ENCODE data around the gene TMBIM4.

TMBIM4 gene

GRCh38 chr12:66090157-66090556, 79.6 kb downstream of the TMBIM4 start:
- no peak for DNase-seq (ENCODE audit: low spot score)

GRCh38 chr12:66087365-66087943, 82.3 kb downstream of the TMBIM4 start:
- peak; percentile 33 for DNase-seq (ENCODE audit: low spot score)

GRCh38 chr12:66085998-66086397, 83.8 kb downstream of the TMBIM4 start:
- no peak for DNase-seq (ENCODE audit: low spot score)

Measured in CD4-positive, alpha-beta T cell treated with Interleukin-6 at 100 ng/mL for 8 hours (primary cell).